Sigmoid colon (tissue), 7 donors: Measurements from ENCODE around the gene FAM120B. TPM values are rescaled to one million over a fixed set of nuclear protein-coding genes. Genes with fewer than 3 reads are reported as not detected.

Experiments used
- DNase-seq: peaks from one replicate; pipeline ENCODE4 v3.0.0-alpha.2; 2019
- H3K27ac ChIP-seq, 4 donors: fragments of 200-600 bp; sonication (generic); one replicate each; pipeline ENCODE4 v1.5.1; 2016 to 2019; ENCODE audit warnings: mild to moderate bottlenecking in 1 of 4
- H3K27me3 ChIP-seq, 3 donors: fragments of 200-600 bp; sonication (generic); one replicate each; pipeline ENCODE4 v1.5.1; 2019; ENCODE audit warnings: mild to moderate bottlenecking in 1 of 3
- H3K36me3 ChIP-seq, 4 donors: fragments of 200-600 bp; sonication (generic); one replicate each; pipeline ENCODE4 v1.5.1; 2016 to 2019
- H3K4me1 ChIP-seq, 4 donors: fragments of 200-600 bp; sonication (generic); one replicate each; pipeline ENCODE4 v1.5.1; 2017 to 2019
- H3K4me3 ChIP-seq, 4 donors: fragments of 200-600 bp; sonication (generic); one replicate each; pipeline ENCODE4 v1.5.1; 2017 to 2019; ENCODE audit warnings: mild to moderate bottlenecking in 2 of 4, moderate library complexity in 1 of 4
- H3K9me3 ChIP-seq, 4 donors: fragments of 200-600 bp in 3 of 4; sonication (generic) in 3 of 4; one replicate each; pipeline versions ENCODE4 v1.5.1 to v1.6.1; 2013 to 2019
- CTCF ChIP-seq, 4 experiments: fragments of 450-650 bp in 3 of 4; fragments of 200-600 bp in 1 of 4; IDR thresholded peaks; one replicate each; pipeline ENCODE4 v1.5.1; 2016 to 2019; ENCODE audit warnings: antibody characterized with exemption in 4 of 4, mild to moderate bottlenecking in 3 of 4, moderate library complexity in 2 of 4
- EP300 ChIP-seq, 4 donors: sonication (generic); formaldehyde crosslinking; IDR thresholded peaks; one replicate each; pipeline ENCODE4 v1.6.1; 2017; ENCODE audit warnings: antibody characterized with exemption in 4 of 4
- POLR2A ChIP-seq, 2 donors: fragments of 450-650 bp; IDR thresholded peaks; one replicate each; pipeline ENCODE4 v1.6.1; 2016; ENCODE audit warnings: antibody characterized with exemption in 2 of 2, mild to moderate bottlenecking in 2 of 2, moderate library complexity in 2 of 2
- POLR2AphosphoS5 ChIP-seq, 4 donors: sonication (generic); formaldehyde crosslinking; IDR thresholded peaks; one replicate each; pipeline ENCODE4 v1.6.1; 2017; ENCODE audit warnings: antibody characterized with exemption in 4 of 4
- WGBS, 2 donors: extraction: QIAGEN DNeasy Blood & Tissue Kit; methylation state at CpG; one replicate each; pipeline ENCODE4 v1.1.7; 2013; 5-methylcytosine and 5-hydroxymethylcytosine counted together
- intact Hi-C: fragments of 100-400 bp; cut with DNase I; formaldehyde crosslinking; loops from one replicate; pipeline ENCODE4 v1.15.1; 2023
- polyA plus RNA-seq, 3 donors: library from polyadenylated mRNA; stranded (reverse); fragments of 200-250 nt; gene quantifications; one replicate each; pipeline ENCODE4 v1.2.3, GENCODE V29; 2013
- total RNA-seq, 4 donors: library from RNA; depleted of rRNA; stranded (reverse); fragments of >200 nt; gene quantifications; one replicate each; pipeline ENCODE4 v1.1.0, GENCODE V29; 2016
- donor health status: healthy with polysubstance abuse.
- donor health status: Bipolar disorder and iron deficiency.
- donor health status: healthy.

Gene FAM120B
- total and polyA plus RNA-seq, 7 donors, result 5.5 to 55.0 (median 29.6) TPM

- Histone ChIP-seq H3K4me3 (no peak overlapping the region), H3K27ac (no peak overlapping the region), H3K4me1 (peaks cover 0 to 68% (median 61%) of the 10 kb centered on the region in 4 donors), H3K36me3 (no peaks in the 10 kb centered on the region), H3K27me3 (peaks cover 73 to 92% (median 86%) of the 10 kb centered on the region in 3 donors), H3K9me3 (no peaks in the 10 kb centered on the region)
- WGBS, 2 donors, result 18 to 39% methylated on average over 2 of the region's 2 CpGs
- no peak for DNase-seq
- intact Hi-C loops, result loop anchor here (5.0 kb wide), 2 partner anchors 332 to 502 kb away; no protein-coding TSS in a partner anchor
- no peak for TF ChIP-seq POLR2AphosphoS5 (IDR thresholded peaks at IDR 0.05)
- TF ChIP-seq POLR2A (IDR thresholded peaks at IDR 0.05), result no peak
- no peak for TF ChIP-seq CTCF (IDR thresholded peaks at IDR 0.05)
- no peak for TF ChIP-seq EP300 (IDR thresholded peaks at IDR 0.05)
These were observed 12.2 kb upstream of the FAM120B start for GRCh38 chr6:170294298-170294730.

GRCh38 chr6:170294813-170295509, 11.6 kb upstream of the FAM120B start:
- 6 to 10% methylated on average over 30 of the region's 30 CpGs for WGBS, 2 donors

GRCh38 chr6:170295510-170296422, 10.8 kb upstream of the FAM120B start:
- TF ChIP-seq EP300 (IDR thresholded peaks at IDR 0.05) (no peak), POLR2A (IDR thresholded peaks at IDR 0.05) (no peak), POLR2AphosphoS5 (IDR thresholded peaks at IDR 0.05) (peak in 2 of 4 donors; percentile 23 to 33)
- H3K4me1 ChIP-seq, result peaks cover 0 to 55% (median 51%) of the 10 kb centered on the region in 4 donors
- peaks cover 61 to 84% (median 78%) of the 10 kb centered on the region in 3 donors for H3K27me3 ChIP-seq
- no peaks in the 10 kb centered on the region for H3K36me3 ChIP-seq
- intact Hi-C loops, result no loop called here
- H3K4me3 ChIP-seq, result peak overlapping the region; percentile 7 to 48 (median 44)
- peak overlapping the region in 1 of 4 donors; percentile 6 for H3K27ac ChIP-seq
- 1% methylated on average over 109 of the region's 109 CpGs for WGBS, 2 donors
- DNase-seq, result no peak
- H3K9me3 ChIP-seq, result no peaks in the 10 kb centered on the region

More at GRCh38 chr6:170294813-170295509, 11.6 kb upstream of the FAM120B start:
- Histone ChIP-seq H3K4me3 (peak overlapping the region; percentile 7 to 48 (median 44)), H3K9me3 (no peaks in the 10 kb centered on the region), H3K27ac (peak overlapping the region in 1 of 4 donors; percentile 6), H3K27me3 (peaks cover 67 to 87% (median 79%) of the 10 kb centered on the region in 3 donors), H3K4me1 (peaks cover 0 to 62% (median 55%) of the 10 kb centered on the region in 4 donors), H3K36me3 (no peaks in the 10 kb centered on the region)
- no peak for DNase-seq
- intact Hi-C loops, result loop anchor here (5.0 kb wide), 2 partner anchors 333 to 503 kb away; no protein-coding TSS in a partner anchor
- TF ChIP-seq EP300 (IDR thresholded peaks at IDR 0.05) (no peak), CTCF (IDR thresholded peaks at IDR 0.05) (no peak), POLR2A (IDR thresholded peaks at IDR 0.05) (no peak), POLR2AphosphoS5 (IDR thresholded peaks at IDR 0.05) (no peak)

- no peak overlapping the region for H3K27ac ChIP-seq
- H3K36me3 ChIP-seq, result no peaks in the 10 kb centered on the region
- peaks cover 0 to 49% (median 45%) of the 10 kb centered on the region in 4 donors for H3K4me1 ChIP-seq
- H3K4me3 ChIP-seq, result peak overlapping the region in 3 of 4 donors; percentile 40 to 48 (median 48)
- TF ChIP-seq CTCF (IDR thresholded peaks at IDR 0.05), result no peak
- no peak for TF ChIP-seq POLR2A (IDR thresholded peaks at IDR 0.05)
- no peak for TF ChIP-seq EP300 (IDR thresholded peaks at IDR 0.05)
- no peak for DNase-seq
- H3K9me3 ChIP-seq, result no peaks in the 10 kb centered on the region
- 2% methylated on average over 47 of the region's 47 CpGs for WGBS, 2 donors
- intact Hi-C loops, result no loop called here
- peaks cover 58 to 80% (median 74%) of the 10 kb centered on the region in 3 donors for H3K27me3 ChIP-seq
These were observed 10.2 kb upstream of the FAM120B start for GRCh38 chr6:170296423-170296745.
